ENCODE data around the gene GUCA2B. TPM values are rescaled to one million over a fixed set of nuclear protein-coding genes. Genes with fewer than 3 reads are reported as not detected.

Gene GUCA2B
- total RNA-seq, 1 experiment from 2014 or later, result not detected

DNA sequence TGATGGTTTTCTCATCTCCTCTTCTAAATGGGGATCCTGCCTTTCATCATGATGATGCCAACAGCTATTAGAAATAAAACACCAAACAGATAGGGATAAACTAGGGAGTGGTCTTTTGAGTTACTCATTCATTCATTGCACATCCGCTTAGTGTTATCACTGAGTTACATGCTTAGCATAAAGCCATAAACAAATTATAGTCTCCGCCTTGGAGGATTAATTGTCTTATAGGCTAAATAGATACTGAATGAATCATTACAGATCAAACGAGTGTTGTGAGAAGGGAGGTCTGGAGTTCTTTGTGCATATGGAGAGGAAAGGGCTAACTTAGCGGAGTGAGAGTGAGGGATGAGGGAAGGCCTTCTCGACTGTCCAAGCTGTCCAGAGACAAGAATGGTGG lies 19.8 kb upstream of the GUCA2B start:
- H3K36me3 Mint-ChIP-seq (ENCODE audit: insufficient read depth in 1 of 3, low read depth in 3 of 3), result no peaks in the 10 kb centered on the region

More for the DNA sequence above, 19.8 kb upstream of the GUCA2B start:
- Histone ChIP-seq H2BK120ac (ENCODE audit: low read depth, low read length, poor library complexity, severe bottlenecking) (no peak overlapping the region), H3K4ac (ENCODE audit: low read depth, low read length) (no peak overlapping the region), H3K79me2 (ENCODE audit: insufficient read depth, low read length) (no peaks in the 10 kb centered on the region), H3K14ac (ENCODE audit: insufficient read depth, low read length) (no peak overlapping the region), H3K27ac (ENCODE audit: insufficient read length, low read depth, low read length) (no peak overlapping the region), H3K23me2 (ENCODE audit: insufficient read length, low read depth, low read length, poor library complexity, severe bottlenecking) (no peaks in the 10 kb centered on the region), H4K8ac (replicated peaks; ENCODE audit: insufficient read length, low read depth, low read length) (no peak overlapping the region), H3K27me3 (ENCODE audit: insufficient read depth, low read length) (no peaks in the 10 kb centered on the region), H3K18ac (ENCODE audit: insufficient read length, low read depth, low read length) (no peak overlapping the region), H3K56ac (ENCODE audit: insufficient read length, low read depth, low read length) (no peak overlapping the region), H3K4me1 (ENCODE audit: insufficient read depth, low read length) (no peaks in the 10 kb centered on the region), H2BK12ac (ENCODE audit: insufficient read length, low read depth, low read length) (no peak overlapping the region), H2BK15ac (ENCODE audit: low read depth, low read length) (no peak overlapping the region), H2BK20ac (ENCODE audit: low read depth, low read length, poor library complexity, severe bottlenecking) (no peak overlapping the region), H4K5ac (ENCODE audit: insufficient read length, low read depth, low read length) (no peak overlapping the region), H2AFZ (ENCODE audit: low read length) (no peak overlapping the region), H3K23ac (ENCODE audit: insufficient read length, low read depth, low read length) (no peak overlapping the region), H3K4me2 (ENCODE audit: insufficient read depth, insufficient read length, low read length) (no peak overlapping the region), H3K9ac (ENCODE audit: extremely low read depth, insufficient read length, low read length) (no peak overlapping the region), H2AK5ac (ENCODE audit: insufficient read length, low read length) (no peak overlapping the region), H4K20me1 (ENCODE audit: control insufficient read depth, insufficient read depth, insufficient read length) (no peaks in the 10 kb centered on the region), H2BK5ac (ENCODE audit: insufficient read length, low read length) (no peak overlapping the region), H3T11ph (ENCODE audit: low read length) (no peak overlapping the region), H3K79me1 (ENCODE audit: insufficient read depth, low read depth, low read length, poor library complexity, severe bottlenecking) (no peaks in the 10 kb centered on the region), H3K9me3 (ENCODE audit: control insufficient read depth, low read depth, low read length) (no peaks in the 10 kb centered on the region), H4K91ac (ENCODE audit: insufficient read length, low read depth, low read length) (no peak overlapping the region)
- Mint-ChIP-seq H3K27ac (no peak overlapping the region), H3K9me3 (no peaks in the 10 kb centered on the region), H3K27me3 (ENCODE audit: low read depth) (no peaks in the 10 kb centered on the region; the same call in none of the 2 replicates), H3K4me3 (no peak overlapping the region), H3K4me1 (no peaks in the 10 kb centered on the region)
- no peak for DNase-seq
- WGBS (ENCODE audit: extremely low coverage, insufficient read length, low lambda C conversion rate), result no CpG with 5 or more reads among the region's 5 CpGs
- TF ChIP-seq, protein P1, sequence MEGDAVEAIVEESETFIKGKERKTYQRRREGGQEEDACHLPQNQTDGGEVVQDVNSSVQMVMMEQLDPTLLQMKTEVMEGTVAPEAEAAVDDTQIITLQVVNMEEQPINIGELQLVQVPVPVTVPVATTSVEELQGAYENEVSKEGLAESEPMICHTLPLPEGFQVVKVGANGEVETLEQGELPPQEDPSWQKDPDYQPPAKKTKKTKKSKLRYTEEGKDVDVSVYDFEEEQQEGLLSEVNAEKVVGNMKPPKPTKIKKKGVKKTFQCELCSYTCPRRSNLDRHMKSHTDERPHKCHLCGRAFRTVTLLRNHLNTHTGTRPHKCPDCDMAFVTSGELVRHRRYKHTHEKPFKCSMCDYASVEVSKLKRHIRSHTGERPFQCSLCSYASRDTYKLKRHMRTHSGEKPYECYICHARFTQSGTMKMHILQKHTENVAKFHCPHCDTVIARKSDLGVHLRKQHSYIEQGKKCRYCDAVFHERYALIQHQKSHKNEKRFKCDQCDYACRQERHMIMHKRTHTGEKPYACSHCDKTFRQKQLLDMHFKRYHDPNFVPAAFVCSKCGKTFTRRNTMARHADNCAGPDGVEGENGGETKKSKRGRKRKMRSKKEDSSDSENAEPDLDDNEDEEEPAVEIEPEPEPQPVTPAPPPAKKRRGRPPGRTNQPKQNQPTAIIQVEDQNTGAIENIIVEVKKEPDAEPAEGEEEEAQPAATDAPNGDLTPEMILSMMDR (conservative IDR thresholded peaks at IDR 0.05), result no peak
